Measurements from ENCODE around the gene HSPB3.

- TF ChIP-seq CTCF (IDR thresholded peaks at IDR 0.05): no peak
- TF ChIP-seq POLR2A (IDR thresholded peaks at IDR 0.05): no peak
- TF ChIP-seq EP300 (IDR thresholded peaks at IDR 0.05): no peak
These were observed 39.5 kb downstream of the HSPB3 start for GRCh38 chr5:54495027-54495426.

Measured in gastroesophageal sphincter (tissue), 3 donors.